Measurements from ENCODE around the gene WDFY4. TPM values are rescaled to one million over a fixed set of nuclear protein-coding genes. Genes with fewer than 3 reads are reported as not detected.

The WDFY4 gene
- total and polyA plus RNA-seq, 2 donors (not counting 3 experiments of a cell fraction or from before 2014, with no cell fraction given), result 10.1 to 10.2 TPM

GRCh38 chr10:48772059-48772458, 87.4 kb downstream of the WDFY4 start:
- H3K9me1 ChIP-seq (replicated peaks; ENCODE audit: control insufficient read depth, extremely low read depth, insufficient read depth, low read length), result no peaks in the 10 kb centered on the region
- H3K36me3 ChIP-seq (ENCODE audit: control insufficient read depth in 2 of 2, extremely low read depth in 1 of 2, insufficient read depth in 2 of 2, low read length in 2 of 2), result no peaks in the 10 kb centered on the region
- no peak overlapping the region for H3K4me3 ChIP-seq (replicated peaks in 1 of 3; ENCODE audit: insufficient read depth in 1 of 3, low read depth in 1 of 3, low read length in 3 of 3)
- no peak overlapping the region for H3K27ac ChIP-seq (ENCODE audit: insufficient read depth, low read depth, low read length)
- H3K4me1 ChIP-seq (ENCODE audit: control insufficient read depth, extremely low read depth, insufficient read depth, low read length), result no peaks in the 10 kb centered on the region
- no peak for TF ChIP-seq GATA2 (IDR thresholded peaks at IDR 0.05; ENCODE audit: insufficient read depth, insufficient read length, low read depth, low read length)
- TF ChIP-seq EZH2 (IDR thresholded peaks at IDR 0.05; ENCODE audit: borderline replicate concordance, low read depth, low read length, severe bottlenecking), result no peak
- TF ChIP-seq FOS (IDR thresholded peaks at IDR 0.05; ENCODE audit: borderline replicate concordance, insufficient read depth, low read length), result no peak
- TF ChIP-seq POLR2AphosphoS5 (IDR thresholded peaks at IDR 0.05; ENCODE audit: insufficient read depth, low read depth, low read length), result no peak
- no peak for TF ChIP-seq POLR2A (IDR thresholded peaks at IDR 0.05; ENCODE audit: low read depth, low read length)
- no peak for TF ChIP-seq JUN (IDR thresholded peaks at IDR 0.05; ENCODE audit: borderline replicate concordance, insufficient read depth, insufficient read length, low read depth)
- no peak for TF ChIP-seq MYC (IDR thresholded peaks at IDR 0.05; ENCODE audit: low read depth, low read length)
- TF ChIP-seq, protein P1, sequence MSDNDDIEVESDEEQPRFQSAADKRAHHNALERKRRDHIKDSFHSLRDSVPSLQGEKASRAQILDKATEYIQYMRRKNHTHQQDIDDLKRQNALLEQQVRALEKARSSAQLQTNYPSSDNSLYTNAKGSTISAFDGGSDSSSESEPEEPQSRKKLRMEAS (IDR thresholded peaks at IDR 0.05; ENCODE audit: insufficient read depth, insufficient read length), result no peak
- TF ChIP-seq CTCF (IDR thresholded peaks at IDR 0.05; ENCODE audit: extremely low read depth in 1 of 2, insufficient read depth in 1 of 2, low read depth in 1 of 2, low read length in 2 of 2), result no peak
- dilution Hi-C loops (cut with MboI; ENCODE audit: extremely low pct_ligation_motif_present, low sequenced_read_pairs), result no loop called here
- ChIA-PET POLR2A (no interaction called here), CTCF (no interaction called here)
- BruUV-seq (replicated peaks), result no TSS peak
- no peaks in the 10 kb centered on the region for H3K79me2 ChIP-seq (ENCODE audit: control insufficient read depth, insufficient read depth, low read length)
- no peaks in the 10 kb centered on the region for H4K20me1 ChIP-seq (replicated peaks; ENCODE audit: control insufficient read depth, extremely low read depth, insufficient read depth, low read length)
- intact Hi-C loops (cut with micrococcal nuclease), result no loop called here
- no peaks in the 10 kb centered on the region for H3K9me3 ChIP-seq (replicated peaks; ENCODE audit: control insufficient read depth, insufficient read depth, low read length)
- DNase-seq (ENCODE audit: low read depth, low spot score), result no peak
- no peak overlapping the region for H2AFZ ChIP-seq (ENCODE audit: low read depth, low read length)
- no peaks in the 10 kb centered on the region for H3K27me3 ChIP-seq (ENCODE audit: control insufficient read depth in 2 of 2, insufficient read depth in 2 of 2, low read length in 2 of 2)
- no peak overlapping the region for H3K4me2 ChIP-seq (ENCODE audit: insufficient read depth, low read length)
- FAIRE-seq, result no peak
- H3K9ac ChIP-seq (replicated peaks; ENCODE audit: extremely low read depth, insufficient read depth, low read length), result no peak overlapping the region
